ENCODE measurements around the gene ZNF670. TPM values are rescaled to one million over a fixed set of nuclear protein-coding genes. Genes with fewer than 3 reads are reported as not detected.

Gene ZNF670
- total RNA-seq, 1 experiment from 2014 or later = 2.5 TPM

GRCh38 chr1:247090455-247090854 lies 11.8 kb upstream of the ZNF670 start:
- H3K4me2 ChIP-seq = no peak overlapping the region
- CTCF ChIA-PET = no interaction called here

GRCh38 chr1:247089616-247090375 lies 11.2 kb upstream of the ZNF670 start:
- Histone ChIP-seq H2AFZ (no peak overlapping the region), H3K4me3 (no peak overlapping the region), H3K9me3 (ENCODE audit: insufficient read depth, low read depth) (no peaks in the 10 kb centered on the region), H3K4me1 (replicated peaks; ENCODE audit: insufficient read depth) (no peaks in the 10 kb centered on the region), H3F3A (ENCODE audit: insufficient read depth, low read depth) (no peaks in the 10 kb centered on the region), H4K20me1 (ENCODE audit: insufficient read depth) (no peaks in the 10 kb centered on the region), H3K9me2 (ENCODE audit: insufficient read depth) (no peaks in the 10 kb centered on the region), H3K27me3 (ENCODE audit: insufficient read depth, low read depth) (no peaks in the 10 kb centered on the region), H3K27ac (no peak overlapping the region), H3K4me2 (no peak overlapping the region), H3K36me3 (ENCODE audit: low read depth) (no peaks in the 10 kb centered on the region), H3K79me2 (ENCODE audit: low read depth) (no peaks in the 10 kb centered on the region)
- BruUV-seq (replicated peaks) = no TSS peak
- intact Hi-C loops (cut with micrococcal nuclease; ENCODE audit: unreplicated experiment) = no loop called here
- TF ChIP-seq CTCF (conservative IDR thresholded peaks at IDR 0.05) (no peak), EZH2 (IDR thresholded peaks at IDR 0.05; ENCODE audit: low read depth) (no peak)
- CTCF ChIA-PET = no interaction called here
- DNase-seq = no peak
- POLR2A ChIA-PET (ENCODE audit: unreplicated experiment) = no interaction called here

More at GRCh38 chr1:247090455-247090854, 11.8 kb upstream of the ZNF670 start:
- Histone ChIP-seq H3K36me3 (ENCODE audit: low read depth) (no peaks in the 10 kb centered on the region), H4K20me1 (ENCODE audit: insufficient read depth) (no peaks in the 10 kb centered on the region), H3K9me2 (ENCODE audit: insufficient read depth) (no peaks in the 10 kb centered on the region), H3K4me3 (no peak overlapping the region), H2AFZ (no peak overlapping the region), H3K79me2 (ENCODE audit: low read depth) (no peaks in the 10 kb centered on the region), H3K9me3 (ENCODE audit: insufficient read depth, low read depth) (no peaks in the 10 kb centered on the region), H3F3A (ENCODE audit: insufficient read depth, low read depth) (no peaks in the 10 kb centered on the region), H3K27me3 (ENCODE audit: insufficient read depth, low read depth) (no peaks in the 10 kb centered on the region), H3K27ac (no peak overlapping the region), H3K4me1 (replicated peaks; ENCODE audit: insufficient read depth) (no peaks in the 10 kb centered on the region)
- intact Hi-C loops (cut with micrococcal nuclease; ENCODE audit: unreplicated experiment) = no loop called here
- TF ChIP-seq EZH2 (IDR thresholded peaks at IDR 0.05; ENCODE audit: low read depth) (no peak), CTCF (conservative IDR thresholded peaks at IDR 0.05) (no peak)
- BruUV-seq (replicated peaks) = no TSS peak
- DNase-seq = no peak
- POLR2A ChIA-PET (ENCODE audit: unreplicated experiment) = no interaction called here

GRCh38 chr1:247088967-247089366 lies 10.4 kb upstream of the ZNF670 start:
- Histone ChIP-seq H4K20me1 (ENCODE audit: insufficient read depth) (no peaks in the 10 kb centered on the region), H3K79me2 (ENCODE audit: low read depth) (no peaks in the 10 kb centered on the region), H3F3A (ENCODE audit: insufficient read depth, low read depth) (no peaks in the 10 kb centered on the region), H3K4me1 (replicated peaks; ENCODE audit: insufficient read depth) (no peaks in the 10 kb centered on the region), H3K4me2 (no peak overlapping the region), H3K27ac (no peak overlapping the region), H3K36me3 (ENCODE audit: low read depth) (no peaks in the 10 kb centered on the region), H3K9me2 (ENCODE audit: insufficient read depth) (no peaks in the 10 kb centered on the region), H3K9me3 (ENCODE audit: insufficient read depth, low read depth) (no peaks in the 10 kb centered on the region), H2AFZ (no peak overlapping the region), H3K4me3 (no peak overlapping the region), H3K27me3 (ENCODE audit: insufficient read depth, low read depth) (no peaks in the 10 kb centered on the region)
- BruUV-seq (replicated peaks) = no TSS peak
- TF ChIP-seq CTCF (conservative IDR thresholded peaks at IDR 0.05) = no peak
- no peak for TF ChIP-seq EZH2 (IDR thresholded peaks at IDR 0.05; ENCODE audit: low read depth)
- DNase-seq = no peak
- intact Hi-C loops (cut with micrococcal nuclease; ENCODE audit: unreplicated experiment) = no loop called here
- ChIA-PET POLR2A (ENCODE audit: unreplicated experiment) (no interaction called here), CTCF (no interaction called here)
